AG09319 (cell line): Measurements from ENCODE around the gene TPPP3.

Experiments used
- DNase-seq: peaks from one replicate; pipeline ENCODE4 v3.0.0-alpha.2; 2010; ENCODE audit warnings: low read depth; ENCODE audit errors: extremely low read depth
- TF ChIP-seq, protein P1 (sequence below): IDR thresholded peaks from 2 replicates; pipeline ENCODE4 v1.5.1; 2011; ENCODE audit warnings: low read depth, mild to moderate bottlenecking, inconsistent platforms, low read length, moderate library complexity

Gene TPPP3

DNA sequence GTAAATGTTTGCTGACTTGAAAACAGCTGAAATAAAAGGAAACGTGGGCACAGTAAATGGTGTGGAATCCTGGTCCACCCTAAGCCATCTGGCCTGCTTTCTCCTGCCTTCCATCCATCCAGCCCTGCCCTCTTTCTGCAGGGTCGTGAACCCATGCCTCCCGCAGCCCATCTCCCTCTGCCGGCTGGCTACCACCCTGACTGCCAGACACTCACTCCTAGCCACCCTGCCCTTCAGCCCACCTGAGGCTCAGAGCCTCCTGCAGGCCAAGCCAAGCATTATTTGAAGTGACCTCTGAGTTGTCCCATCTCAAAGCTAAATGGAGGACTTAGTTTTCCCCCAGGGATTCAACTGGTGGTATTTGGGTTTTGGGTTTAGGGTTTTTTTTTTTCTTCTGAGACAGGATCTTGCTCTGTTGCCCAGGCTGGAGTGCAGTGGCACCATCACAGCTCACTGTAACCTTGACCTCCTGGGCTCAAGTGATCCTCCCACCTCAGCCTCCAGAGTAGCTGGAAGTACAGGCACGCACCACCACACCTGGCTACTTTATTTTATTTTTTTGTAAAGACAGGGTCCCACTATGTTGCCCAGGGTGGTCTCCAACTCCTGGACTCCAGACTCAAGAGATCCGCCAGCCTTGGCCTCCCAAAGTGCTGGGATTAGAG lies 14.6 kb upstream of the TPPP3 start:
- TF ChIP-seq, protein P1, sequence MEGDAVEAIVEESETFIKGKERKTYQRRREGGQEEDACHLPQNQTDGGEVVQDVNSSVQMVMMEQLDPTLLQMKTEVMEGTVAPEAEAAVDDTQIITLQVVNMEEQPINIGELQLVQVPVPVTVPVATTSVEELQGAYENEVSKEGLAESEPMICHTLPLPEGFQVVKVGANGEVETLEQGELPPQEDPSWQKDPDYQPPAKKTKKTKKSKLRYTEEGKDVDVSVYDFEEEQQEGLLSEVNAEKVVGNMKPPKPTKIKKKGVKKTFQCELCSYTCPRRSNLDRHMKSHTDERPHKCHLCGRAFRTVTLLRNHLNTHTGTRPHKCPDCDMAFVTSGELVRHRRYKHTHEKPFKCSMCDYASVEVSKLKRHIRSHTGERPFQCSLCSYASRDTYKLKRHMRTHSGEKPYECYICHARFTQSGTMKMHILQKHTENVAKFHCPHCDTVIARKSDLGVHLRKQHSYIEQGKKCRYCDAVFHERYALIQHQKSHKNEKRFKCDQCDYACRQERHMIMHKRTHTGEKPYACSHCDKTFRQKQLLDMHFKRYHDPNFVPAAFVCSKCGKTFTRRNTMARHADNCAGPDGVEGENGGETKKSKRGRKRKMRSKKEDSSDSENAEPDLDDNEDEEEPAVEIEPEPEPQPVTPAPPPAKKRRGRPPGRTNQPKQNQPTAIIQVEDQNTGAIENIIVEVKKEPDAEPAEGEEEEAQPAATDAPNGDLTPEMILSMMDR, result no peak
- DNase-seq, result no peak

DNA sequence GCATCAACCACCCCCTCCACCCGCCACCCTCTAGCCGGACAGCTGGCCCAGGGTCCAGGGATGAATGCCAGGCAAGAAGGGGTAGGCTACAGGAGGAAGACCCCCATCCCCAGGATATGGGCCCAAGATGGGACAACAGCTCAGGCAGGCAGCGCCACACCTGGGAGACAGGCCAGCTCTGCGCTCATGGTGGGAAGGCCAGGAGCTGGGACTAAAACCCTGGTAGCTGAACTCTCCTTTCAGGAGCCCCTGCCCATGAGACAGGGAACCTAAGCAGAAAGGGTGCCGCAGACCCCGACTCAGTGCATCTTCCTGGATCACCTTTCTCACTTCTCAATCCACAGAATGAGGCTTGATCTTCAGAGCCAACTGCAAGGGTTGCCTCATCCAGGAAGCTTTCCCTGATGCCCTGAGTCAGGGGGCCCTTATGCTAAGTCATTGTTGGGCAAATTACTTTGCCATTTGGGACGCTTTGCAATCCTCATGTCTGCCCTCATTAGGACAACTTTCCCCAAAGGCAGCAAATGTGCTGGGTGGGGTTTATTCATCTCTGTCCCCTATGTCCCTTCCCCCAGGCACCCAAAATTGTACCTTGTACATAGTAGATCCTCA lies 14.0 kb upstream of the TPPP3 start:
- TF ChIP-seq, protein P1, result no peak
- DNase-seq, result no peak

DNA sequence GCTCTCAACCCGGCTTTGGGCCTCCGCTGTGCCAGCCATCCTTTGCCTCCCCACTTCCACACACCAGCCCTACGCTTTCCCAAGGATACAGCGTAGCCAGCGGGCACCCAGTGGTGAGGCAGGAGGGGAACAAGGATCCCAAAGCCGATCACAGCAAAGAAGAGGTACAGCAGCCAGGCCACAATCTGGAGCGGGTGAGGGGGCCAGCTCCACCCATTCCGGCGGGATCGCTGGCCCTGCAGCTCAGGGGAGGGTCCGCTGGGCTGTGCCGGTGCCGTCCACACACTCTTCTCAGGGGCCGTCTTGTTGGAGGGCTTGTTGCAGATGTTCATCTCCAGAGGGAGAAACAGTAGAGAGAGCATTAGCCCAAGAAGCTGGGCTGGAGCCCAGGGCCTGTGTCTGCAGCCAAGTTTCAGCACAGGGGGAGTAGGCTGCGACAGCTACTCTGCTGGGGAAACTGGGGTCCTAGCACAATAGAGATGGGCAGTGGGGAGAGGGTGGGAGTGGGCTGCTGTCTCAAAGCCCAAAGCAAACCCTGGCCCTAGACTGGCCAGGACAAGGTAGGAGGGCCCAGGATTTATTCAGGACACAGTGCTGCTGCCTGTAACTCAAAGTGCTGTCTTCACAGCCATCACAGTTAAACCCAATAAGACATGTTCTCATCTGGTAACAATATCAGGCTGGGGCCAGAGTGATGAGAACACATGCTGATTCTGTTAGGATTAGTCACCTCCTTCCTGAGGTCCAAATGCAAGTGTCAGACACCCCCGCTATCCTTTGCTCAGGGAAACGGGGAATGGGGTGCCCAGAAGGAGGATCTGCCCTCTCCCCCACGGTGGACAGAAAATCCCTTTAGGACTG lies 13.0 kb upstream of the TPPP3 start:
- peak; percentile 62 for DNase-seq
- TF ChIP-seq, protein P1, result no peak; the same call in 1 of the 2 replicates

DNA sequence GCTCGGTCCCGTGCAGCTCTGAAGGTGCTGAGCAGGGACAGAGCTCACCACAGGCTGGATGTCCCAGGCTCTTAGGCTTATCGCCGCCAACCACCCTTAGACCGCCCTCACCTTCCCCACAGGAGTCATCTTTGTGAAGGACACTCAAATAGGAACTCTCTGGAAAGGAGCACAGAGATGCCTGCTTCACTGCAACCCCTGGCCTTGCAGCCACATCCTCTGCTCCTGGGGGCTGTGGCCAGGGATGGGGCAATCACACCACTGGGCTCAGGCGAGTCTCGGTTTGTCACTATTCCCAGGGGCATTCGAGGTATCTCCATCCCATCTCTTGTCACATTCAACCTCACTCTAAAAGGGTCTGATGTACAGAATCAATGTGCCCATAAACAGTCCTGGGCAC lies 12.0 kb upstream of the TPPP3 start:
- TF ChIP-seq, protein P1, result no peak
- DNase-seq, result no peak

DNA sequence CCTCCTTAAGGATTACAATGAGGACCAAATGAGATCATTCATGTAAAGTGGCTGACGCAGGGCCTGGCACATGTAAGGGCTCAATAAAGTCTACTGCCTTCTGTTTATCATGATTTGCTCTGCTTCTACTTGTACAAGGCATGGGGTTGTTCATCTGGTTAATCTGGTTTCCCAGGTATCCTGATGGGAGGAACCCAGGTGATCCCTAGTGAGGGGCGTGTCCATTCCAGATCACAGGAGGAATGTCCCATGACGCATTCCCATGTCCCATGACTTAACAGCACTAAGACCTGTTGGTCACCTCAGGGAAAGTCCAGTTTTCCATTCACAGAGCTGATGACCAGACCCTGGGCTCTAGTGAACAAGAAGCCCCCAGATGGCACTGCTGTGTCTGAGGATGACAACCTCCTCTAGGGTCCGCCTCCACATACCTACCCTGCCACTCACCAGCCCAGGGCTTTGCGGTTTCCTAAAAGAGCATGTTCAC lies 11.5 kb upstream of the TPPP3 start:
- DNase-seq, result no peak
- TF ChIP-seq, protein P1, result no peak

DNA sequence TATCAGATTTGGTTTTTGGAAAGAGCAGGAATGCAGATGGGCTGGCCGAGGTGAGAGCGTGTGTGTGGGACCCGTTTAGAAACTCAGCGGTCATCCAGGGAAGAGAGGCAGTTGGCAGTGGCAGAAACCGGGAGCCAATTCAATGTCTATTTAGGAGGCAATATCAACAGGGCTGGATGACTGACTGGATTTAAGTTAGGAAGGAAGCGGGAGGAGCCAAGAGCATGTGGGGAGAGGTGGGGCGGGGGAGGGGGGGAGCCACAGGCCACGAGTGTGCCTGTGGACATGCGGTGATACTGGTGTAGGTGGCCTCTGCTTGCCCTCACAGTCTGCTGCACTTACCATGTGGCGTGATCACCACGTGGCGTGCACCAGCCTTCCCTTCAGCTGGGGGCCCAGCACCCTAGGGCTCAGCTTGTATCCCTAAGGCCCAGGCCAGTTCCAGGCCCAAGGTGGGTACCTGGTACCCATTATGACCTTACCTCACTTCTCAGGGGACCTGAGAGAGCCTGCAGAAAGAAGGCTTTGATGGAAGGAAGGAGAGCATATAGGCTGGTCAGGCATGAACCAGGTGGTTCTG lies 10.8 kb upstream of the TPPP3 start:
- DNase-seq, result no peak

More for the DNA sequence above, 10.8 kb upstream of the TPPP3 start:
- TF ChIP-seq, protein P1, result no peak
